ENCODE measurements around the gene PDZD4.

PDZD4 gene, protein sequence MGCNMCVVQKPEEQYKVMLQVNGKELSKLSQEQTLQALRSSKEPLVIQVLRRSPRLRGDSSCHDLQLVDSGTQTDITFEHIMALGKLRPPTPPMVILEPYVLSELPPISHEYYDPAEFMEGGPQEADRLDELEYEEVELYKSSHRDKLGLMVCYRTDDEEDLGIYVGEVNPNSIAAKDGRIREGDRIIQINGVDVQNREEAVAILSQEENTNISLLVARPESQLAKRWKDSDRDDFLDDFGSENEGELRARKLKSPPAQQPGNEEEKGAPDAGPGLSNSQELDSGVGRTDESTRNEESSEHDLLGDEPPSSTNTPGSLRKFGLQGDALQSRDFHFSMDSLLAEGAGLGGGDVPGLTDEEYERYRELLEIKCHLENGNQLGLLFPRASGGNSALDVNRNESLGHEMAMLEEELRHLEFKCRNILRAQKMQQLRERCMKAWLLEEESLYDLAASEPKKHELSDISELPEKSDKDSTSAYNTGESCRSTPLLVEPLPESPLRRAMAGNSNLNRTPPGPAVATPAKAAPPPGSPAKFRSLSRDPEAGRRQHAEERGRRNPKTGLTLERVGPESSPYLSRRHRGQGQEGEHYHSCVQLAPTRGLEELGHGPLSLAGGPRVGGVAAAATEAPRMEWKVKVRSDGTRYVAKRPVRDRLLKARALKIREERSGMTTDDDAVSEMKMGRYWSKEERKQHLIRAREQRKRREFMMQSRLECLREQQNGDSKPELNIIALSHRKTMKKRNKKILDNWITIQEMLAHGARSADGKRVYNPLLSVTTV

DNA sequence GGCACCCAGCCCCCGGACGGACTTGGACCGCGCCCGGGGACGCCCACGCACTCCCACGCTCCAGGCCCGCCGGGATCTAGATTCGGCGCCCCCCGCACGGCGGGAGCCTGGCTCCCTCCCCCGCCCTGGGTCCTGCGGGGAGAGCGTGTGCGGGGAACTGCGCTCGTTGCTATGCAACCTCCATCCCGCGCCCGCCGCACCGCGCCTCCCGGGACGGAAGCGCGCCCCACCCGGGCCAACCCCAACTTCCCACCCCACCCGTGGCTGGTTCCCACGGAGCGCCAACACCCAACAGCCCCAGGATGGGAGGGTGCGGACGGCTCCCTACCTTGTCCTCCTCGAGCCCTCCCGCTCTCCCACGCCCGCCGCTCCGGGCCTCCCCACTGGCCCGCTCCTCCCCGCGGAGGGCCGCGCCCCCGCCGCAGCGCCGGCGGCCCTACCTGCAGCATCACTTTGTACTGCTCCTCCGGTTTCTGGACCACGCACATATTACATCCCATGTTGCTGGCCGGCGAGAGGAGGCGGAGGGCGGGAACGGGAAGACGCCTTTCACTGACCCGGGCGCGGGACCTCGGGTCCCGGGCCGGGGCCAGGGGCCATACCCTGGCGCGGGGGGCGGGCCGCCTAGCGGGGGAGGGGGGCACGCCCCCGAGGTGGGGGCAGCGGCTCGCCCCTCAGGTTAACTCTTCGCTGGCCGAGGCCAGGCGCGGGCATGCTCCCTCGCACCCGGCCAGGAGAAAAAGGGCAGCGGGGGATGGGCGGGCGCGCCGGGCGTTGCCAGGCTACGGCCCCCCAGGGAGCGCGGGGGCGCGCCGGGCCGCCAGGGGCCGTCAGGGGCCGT lies at the start of gene PDZD4:
Gene PDZD4, minus strand, starts transcription at position 746 of the 841 bp plus-strand sequence. Its CDS starts 246 bp downstream, at position 500.
- DNase-seq: no peak

DNA sequence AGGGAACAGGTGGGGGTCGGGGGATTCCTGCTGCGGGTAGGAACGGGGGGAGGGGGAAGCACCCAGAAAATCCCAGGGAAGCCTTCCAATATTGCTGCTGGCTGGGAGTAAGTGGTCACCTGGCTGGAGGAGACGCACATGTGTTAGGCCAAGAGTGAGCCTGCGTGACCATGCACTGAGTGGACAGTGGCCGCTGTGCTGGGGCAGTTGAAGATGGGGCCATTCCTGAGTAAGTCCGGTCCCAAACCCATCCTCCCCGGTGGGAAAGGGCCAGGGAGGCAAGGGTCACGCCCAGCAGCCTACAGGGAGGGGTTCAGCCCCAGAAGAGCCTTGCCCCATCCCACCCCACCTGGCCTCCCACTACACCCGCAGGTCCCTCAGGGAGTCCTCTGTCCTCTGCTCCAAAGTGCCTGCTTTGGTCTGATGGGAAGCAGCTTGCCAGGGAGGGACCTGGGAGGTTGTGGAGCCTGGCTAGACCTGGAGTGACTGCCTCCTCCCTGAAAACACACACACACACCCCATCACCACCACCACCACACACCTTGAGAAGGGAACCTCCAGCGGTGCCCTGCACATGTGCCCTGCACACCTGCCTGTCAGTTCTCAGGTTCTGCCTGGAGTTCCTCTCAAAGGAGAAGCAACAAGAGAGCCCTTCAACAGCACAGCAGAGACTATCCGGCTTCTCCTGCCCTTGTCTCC lies 49.5 kb upstream of the PDZD4 start:
- DNase-seq: no peak

DNA sequence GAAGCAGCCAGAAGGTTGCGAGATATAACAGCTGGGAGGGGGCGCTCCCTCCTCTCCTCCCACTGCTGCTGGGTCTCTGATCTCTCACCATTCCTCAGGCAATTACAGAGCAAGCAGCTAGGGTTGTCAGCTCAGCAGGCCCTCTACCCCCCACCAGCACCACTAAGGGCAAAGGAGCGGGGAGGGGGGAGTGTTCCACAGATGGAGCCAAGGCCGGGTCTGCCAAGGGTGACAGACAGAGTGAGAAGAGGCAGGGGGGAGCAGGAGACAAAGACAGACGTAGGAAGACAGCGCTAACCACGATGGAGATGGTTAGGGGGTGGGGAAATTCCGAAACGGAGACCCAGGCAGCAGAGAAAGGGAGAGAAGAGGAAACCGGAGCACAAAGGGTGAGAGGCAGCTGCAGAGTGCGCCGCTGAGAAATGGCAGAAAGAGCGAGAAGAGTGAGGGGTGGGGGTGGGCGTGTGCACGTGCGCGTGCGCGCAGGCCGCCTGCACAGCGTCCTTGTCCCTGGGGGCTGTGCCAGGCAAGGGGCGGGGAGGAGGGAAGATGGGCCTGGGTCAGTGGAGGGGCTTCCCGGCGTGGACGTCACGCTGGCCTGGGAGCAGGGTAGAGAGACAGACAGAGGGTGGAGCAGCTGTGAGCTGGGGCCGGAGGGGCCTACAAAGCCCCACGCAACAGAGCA lies 48.8 kb upstream of the PDZD4 start:
- DNase-seq: no peak

DNA sequence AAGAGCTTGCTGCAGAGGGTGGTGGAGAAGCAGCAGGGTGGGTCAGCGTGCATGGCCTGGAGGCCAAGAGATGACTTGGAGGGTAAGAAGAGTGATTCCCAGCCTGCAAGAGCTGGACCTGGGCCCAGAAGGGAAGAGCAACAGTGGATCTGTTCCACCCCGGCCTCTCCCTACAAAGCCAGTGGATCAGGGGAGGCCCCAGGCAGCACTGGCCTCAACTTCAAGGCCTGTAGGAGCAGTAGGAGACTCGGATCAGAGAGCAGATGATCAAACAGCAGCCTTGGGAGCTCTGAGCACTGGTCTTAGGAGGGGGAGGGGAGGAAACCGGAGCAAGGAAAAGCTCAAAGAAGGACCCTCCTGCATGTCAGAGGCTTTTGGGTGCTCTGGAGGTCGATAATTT lies 48.0 kb upstream of the PDZD4 start:
- no peak for DNase-seq

DNA sequence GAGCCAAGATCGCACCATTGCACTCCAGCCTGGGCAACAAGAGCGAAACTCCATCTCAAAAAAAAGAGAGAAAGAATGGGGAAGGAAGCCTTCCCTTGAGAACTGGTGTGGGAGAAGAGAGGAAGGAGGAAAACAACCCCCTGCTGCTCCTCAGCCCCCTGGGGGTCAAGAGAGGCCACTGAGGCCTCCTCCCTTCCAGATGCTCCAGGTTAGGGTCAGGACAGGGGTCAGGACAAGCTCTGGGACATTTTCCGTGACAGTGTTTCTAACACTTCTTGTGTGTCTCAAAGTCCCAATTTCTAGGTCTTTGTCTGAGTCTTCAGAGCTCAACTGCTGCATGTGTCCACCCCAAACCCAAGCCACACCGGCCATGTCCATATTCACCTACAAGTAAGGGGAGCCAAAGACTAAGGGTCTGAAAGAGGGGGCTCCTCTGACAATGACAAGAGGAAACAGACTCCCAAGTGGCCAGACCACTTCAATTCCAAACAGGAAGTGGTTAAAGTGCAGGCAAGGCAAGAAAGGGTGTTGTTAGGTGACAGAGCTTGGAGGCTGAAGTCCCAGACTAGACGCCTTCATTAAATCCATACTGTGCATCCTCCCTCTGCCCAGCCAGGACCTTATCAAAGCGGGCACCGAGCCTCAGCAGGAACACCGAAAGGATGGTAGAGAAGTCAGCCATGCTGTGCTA lies 47.4 kb upstream of the PDZD4 start:
- DNase-seq: no peak

DNA sequence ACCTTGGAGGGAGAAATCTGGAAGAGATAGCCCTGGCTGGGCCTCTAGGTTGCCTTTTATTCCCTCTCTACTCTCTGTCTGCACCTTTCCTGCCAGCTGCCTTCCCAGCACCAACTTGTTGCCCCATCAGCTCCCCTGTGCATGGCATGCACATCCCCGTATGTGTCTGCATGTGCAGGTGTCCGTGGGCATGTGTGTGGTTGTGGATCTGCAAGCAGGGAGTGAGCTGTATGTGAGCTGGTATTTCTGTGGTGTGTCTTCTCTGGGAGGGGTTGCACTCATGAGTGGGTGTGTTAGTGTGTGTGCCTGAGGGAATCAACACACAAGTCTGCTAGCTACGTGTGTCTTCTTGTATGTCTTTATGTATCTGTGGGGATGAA lies 45.8 kb upstream of the PDZD4 start:
- no peak for DNase-seq

DNA sequence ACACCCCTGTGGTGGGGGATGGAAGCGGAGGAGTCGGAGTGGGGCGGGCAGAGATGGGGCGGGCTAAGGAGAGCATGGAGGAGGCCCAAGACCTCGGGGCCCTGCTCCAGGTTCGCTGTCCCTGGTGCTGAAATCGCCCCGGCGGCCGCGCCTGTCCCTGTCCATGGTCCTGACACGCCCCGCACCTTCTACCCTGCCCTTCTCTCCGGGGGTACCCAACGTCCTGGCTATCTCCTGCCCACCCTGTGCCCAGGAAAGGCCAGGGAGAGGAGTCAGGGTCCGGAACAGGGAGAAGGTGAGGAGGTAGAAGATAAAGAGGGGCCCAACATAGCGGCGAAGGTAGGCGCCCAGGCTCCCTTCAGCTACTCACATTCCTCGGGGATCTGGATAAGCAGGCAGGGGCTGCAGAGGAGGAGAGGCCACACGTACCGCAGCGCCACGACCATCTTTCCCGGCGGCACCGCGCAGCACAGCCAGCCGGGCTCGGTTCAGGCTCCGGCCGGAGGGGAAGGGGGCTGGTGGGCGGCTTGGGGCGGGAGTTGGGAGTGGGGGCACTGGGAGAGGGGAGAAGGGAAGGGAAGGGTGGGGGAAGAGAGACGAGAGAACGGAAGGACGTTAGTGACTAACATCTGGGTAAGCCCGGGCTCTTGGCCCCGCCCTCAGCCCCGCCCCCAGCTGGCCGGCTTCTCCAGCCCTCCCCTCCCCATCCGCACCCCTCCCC lies 45.2 kb upstream of the PDZD4 start:
- DNase-seq: no peak

DNA sequence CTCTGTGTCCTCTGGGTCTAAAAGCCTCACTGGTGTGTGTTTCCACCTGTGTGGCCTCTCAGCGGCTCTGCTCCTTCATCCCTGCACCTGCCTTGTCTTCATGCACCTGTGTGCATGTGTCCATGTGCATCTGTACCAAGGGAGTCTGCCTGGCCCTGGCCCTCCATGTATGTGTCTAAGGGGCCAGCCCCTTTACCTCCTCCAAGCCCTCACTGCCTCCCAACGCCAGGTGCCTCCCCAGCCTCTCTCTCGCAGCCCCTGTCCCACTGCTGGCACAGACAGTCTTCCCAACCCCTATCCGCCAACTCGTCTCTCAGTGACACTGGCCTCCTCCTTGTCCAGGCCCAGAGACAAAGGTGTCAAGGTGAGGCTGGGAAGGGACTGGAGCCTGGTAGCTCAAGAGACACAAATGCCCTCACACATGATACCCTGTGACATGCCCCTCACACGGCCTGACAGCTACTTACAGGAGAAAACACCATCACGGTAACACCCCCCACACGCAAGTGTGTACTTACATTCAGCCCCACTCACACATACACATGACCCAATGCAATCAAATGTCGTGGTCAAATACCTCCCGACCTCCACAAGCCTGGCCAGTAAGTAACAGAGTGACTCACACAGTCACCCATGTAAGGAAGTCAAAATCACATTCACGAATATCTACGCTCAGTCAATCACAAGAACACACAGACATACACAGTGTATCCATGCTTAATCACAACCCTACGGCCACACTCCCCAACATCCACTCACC lies 44.2 kb upstream of the PDZD4 start:
- DNase-seq: no peak

DNA sequence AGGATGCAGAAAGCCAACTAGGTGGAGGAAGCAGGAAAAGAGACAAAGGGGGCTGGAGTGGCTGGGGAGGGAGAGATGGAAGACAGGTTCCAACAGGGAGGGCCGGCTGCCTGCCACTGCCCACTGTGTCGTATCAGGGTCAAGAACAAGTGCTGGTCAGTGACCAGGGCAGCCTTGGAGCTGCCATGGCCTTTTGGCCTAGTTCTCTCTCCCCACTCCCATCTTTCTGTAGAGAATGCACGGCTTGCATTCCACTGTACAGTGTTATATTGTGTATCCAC lies 43.7 kb upstream of the PDZD4 start:
- no peak for DNase-seq

DNA sequence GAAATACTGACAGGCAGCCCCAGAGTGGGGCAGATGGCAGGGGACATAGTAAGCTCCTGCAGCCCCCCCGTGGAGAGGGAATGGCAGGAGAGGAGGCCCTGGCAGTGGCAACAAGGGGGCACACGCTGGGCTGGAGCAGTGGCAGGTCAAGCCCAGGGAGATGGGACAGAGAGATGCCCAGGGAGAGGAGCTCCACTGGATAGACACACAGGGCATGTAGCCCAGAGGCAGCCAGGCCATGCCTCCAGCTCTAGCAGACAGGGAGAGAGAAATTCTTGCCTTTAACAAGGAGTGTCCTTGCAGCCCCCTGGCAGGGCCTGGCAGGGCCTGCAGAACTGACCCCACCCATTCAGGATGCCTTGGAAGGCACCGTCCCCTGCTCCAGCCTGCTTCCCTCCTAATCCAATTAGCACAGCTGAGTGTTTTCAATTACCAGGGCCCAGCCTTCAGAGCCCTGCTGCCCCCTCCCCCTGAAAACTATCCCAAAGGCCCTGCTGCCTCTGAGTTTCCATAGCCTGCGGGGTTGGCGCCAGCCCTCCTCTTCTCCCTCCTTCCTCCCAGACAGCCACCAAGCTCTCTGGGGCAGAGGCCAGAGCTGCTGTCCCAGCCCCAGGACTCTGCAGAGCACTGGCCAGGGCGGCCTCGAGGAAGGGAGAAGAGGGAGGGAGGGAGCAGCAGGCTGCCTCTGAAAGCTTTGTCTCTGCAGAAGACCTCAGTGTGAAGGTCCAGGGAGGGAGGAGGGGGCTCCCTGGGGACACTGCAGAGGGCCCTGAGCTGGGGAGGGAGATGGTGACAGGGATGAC lies 43.1 kb upstream of the PDZD4 start:
- no peak for DNase-seq

DNA sequence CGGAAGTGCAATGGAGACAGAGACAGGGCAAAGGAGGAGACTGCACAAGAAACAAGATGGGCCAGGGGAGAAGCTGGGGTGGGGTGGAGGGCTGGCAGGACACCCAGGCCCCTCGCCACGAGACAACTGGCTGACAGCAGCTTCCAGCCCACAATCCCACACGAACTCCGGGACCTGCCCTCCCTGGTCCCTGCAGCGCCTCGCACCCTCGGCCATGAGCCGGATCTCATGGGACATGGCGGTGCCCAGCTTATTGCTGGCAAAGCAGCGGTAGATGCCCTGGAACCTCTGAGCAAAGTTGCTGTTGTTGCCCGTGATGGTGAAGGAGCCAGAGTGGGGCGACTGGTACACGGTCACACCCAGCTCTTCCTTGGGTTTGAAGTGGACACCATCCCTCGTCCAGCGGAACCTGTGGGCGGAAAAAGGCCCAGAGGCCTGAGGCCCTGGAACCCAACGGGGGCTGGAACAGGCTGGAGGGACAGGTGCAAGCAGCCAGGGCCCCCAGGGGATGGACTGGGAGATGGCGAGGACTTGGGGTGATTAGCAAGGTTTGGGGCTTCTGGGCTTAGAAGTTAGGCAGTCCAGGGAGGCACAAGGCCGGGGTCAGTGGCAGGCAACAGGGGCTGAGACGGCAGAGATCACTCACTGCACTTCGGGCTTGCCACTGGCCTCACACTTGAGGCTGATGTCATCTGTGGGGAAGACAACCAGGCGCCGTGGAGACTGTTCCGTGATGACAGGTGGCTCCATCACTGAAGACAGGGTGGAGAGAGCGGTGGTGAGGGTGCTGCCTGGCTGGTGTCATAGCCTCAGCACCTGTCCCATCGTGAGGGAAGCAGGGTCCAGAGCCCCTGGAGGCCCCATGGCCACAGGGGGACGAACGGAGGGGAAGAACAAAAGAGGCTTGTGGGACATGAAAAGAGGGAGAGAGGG lies 41.9 kb upstream of the PDZD4 start:
- DNase-seq: no peak

DNA sequence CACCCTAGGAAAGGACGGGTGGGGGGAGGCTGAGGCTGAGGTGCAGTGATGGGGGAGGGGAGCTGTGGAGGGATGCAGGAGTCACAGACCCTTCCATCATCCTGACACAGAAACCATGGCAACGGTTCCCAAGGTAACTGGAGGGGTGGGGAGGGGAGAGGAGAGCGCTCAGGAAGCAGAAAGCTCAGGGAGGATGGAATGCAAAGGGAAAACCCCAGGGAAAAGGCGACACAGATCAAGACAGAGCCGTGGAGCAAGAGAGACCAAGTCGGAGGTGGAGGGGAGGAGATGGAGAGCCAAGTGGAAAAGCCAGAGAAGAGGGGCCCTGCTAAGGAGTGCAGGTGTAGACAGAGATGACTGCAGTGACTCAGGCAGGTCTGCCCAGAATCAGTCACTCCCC lies 41.1 kb upstream of the PDZD4 start:
- no peak for DNase-seq

DNA sequence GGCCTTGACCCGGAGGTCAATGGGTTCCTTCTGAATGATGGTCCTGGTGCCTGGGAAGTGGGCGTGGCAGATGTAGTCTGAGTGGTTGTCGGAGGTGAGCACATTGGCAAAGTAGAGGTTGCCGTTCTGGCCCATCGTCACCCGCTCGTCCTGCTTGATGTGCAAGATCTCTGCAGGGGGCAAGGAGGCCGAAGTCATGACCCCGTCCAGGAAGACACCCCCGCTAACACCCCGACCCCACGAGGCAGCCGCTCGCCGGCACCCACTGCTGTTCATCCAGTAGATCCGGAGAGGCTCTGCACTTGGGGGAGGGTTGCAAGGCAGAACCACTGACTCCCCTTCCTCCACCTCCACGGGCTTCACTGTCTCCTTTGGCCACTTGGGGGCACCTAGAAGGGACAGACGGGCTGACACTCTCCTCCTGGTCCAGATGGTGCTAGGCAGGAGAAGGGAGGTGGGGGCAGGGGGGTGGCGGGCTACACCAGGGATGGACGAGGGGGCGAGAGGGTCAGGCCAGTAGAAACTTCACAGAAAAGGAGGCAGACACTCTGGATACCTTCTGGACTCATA lies 40.5 kb upstream of the PDZD4 start:
- no peak for DNase-seq

DNA sequence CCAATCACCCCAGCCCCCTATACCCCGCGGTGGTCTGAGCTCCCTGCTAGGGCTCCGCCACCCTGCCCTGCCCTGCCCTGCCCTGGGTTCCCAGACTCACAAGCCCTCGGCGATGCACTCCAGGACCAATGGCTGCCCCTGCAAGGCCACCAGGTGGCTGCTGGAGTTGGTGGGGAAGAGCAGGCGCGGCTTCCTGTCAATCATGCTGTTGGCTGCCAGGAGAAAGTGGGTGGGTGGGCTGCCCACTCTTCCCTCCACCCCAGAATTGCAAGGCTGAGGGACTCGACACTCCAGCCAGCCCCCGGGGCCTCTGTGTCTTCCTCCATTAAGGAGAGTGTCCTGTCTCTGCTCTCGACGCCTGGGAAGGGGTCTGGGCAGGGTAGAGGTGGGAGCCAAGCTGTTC lies 39.9 kb upstream of the PDZD4 start:
- no peak for DNase-seq

DNA sequence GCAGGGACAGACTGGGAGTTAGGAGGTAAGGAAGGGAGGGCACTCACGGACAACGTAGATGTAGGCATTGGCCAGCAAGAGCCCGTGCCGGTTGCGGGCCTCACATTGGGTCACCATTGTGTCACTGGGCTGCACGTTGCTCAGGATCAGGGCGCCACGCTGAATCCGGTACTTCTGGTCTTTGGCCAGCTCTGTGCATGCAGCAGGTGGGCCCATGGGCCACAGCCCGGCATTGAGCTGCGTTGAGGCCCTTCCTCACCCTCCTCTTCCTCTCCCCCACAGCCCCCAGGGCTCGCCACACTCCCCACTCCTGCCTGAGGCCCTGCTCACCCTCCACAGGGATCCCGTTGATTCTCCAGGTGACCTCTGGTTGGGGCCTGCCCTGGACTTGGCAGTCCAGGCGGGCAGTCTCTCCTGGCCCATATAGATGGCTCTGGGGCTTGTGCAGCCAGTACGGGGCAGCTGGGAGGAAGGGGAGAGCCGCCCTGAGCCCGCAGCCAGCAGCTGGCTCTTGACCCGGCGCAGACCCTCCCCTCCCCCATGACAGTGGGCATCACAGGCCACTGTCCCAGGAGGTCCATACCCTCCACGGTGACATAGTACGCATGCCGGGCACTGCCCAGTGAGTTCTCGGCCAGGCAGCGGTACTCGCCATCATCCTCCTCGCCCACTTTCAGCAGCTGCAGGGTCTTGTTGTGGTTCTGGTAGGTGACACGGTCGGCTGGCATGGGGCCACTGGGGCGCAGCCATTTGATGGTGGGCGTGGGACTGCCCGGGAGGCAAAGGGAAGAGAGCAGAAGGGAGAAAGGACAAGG lies 39.3 kb upstream of the PDZD4 start:
- DNase-seq: no peak

DNA sequence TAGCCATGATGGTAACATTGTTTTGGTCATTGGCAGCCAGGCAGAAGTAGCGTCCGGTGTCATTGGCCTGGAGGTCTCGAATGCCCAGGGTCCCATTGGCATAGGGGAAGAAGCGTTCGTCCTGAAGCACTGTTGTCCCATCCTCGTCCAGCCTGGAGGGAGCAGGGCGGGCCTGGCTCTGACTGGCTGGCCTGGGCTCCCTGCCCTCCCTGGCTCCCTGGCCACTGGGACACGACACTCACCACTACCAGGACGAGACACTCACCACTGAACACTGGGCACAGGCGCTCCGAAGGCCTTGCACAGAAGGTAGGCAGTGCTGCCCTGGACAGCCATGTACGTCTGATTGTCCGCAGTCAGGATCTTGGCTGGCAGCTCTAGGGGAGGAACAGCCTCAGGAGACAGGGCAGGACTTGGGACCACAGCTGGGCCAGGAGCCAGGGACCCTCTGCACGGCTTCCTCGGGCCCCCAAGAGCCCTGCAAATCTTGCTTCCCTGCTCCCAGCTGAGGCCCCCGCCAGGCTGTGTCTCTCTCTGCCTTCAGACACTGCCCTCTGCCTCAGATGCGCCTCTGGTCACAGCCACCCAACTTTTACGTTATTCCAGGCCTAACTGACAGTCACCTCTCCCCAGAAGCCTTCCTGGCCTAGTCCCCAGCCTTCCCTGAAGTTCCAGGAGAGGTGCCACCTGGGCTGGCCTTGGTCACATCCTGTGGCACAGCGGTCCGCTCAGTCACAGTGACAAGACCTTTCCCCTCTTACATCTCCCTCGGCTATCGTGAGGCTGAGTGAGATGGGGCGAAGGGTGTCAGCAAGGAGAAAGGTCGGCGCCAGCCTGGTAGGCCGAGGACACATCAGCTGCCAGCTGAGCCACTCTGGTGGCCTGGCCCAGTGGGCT lies 38.5 kb upstream of the PDZD4 start:
- no peak for DNase-seq

Measured in KG1 (cell line).